Measurements from ENCODE around the gene PRKRA. TPM values are rescaled to one million over a fixed set of nuclear protein-coding genes. Genes with fewer than 3 reads are reported as not detected.
A peak's percentile ranks its signal among the peaks of the same experiment; 100 is the strongest.

The PRKRA gene
- total RNA-seq, 4 donors from 2014 or later, result 37.3 to 52.1 (median 45.5) TPM

GRCh38 chr2:178452334-178452733 lies 1.4 kb upstream of the PRKRA start:
- Histone ChIP-seq H3K27me3 (no peaks in the 10 kb centered on the region), H3K9me3 (no peaks in the 10 kb centered on the region), H3K4me1 (peaks cover 0 to 32% (median 16%) of the 10 kb centered on the region in 4 donors), H3K36me3 (peaks cover 0 to 13% (median 0%) of the 10 kb centered on the region in 3 donors), H3K27ac (peak overlapping the region in 2 of 4 donors; percentile 96 to 99), H3K4me3 (no peak overlapping the region)
- no peak for DNase-seq (ENCODE audit: low spot score in 2 of 2)
- TF ChIP-seq EP300 (IDR thresholded peaks at IDR 0.05), result no peak
- TF ChIP-seq, protein P1, sequence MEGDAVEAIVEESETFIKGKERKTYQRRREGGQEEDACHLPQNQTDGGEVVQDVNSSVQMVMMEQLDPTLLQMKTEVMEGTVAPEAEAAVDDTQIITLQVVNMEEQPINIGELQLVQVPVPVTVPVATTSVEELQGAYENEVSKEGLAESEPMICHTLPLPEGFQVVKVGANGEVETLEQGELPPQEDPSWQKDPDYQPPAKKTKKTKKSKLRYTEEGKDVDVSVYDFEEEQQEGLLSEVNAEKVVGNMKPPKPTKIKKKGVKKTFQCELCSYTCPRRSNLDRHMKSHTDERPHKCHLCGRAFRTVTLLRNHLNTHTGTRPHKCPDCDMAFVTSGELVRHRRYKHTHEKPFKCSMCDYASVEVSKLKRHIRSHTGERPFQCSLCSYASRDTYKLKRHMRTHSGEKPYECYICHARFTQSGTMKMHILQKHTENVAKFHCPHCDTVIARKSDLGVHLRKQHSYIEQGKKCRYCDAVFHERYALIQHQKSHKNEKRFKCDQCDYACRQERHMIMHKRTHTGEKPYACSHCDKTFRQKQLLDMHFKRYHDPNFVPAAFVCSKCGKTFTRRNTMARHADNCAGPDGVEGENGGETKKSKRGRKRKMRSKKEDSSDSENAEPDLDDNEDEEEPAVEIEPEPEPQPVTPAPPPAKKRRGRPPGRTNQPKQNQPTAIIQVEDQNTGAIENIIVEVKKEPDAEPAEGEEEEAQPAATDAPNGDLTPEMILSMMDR (IDR thresholded peaks at IDR 0.05), result no peak
- TF ChIP-seq POLR2A (IDR thresholded peaks at IDR 0.05), result no peak
- WGBS, 2 donors, result 93 to 95% methylated on average over 2 of the region's 2 CpGs

DNA sequence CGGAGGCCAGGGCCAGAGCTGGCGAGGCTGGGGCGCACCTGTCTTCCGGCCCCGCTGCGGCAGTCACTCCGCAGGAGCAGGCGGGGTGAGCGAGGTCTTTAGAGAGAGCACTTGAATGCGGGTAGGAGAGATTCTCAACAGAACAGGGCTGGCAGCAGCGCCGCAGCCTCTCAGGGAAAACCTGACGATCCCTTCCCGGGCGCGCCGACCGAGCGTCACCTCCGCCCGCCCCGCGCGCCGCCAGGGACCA lies 526 bp downstream of the PRKRA start:
- peak in 1 of 2 donors; percentile 30 for DNase-seq (ENCODE audit: low spot score in 2 of 2)
- Histone ChIP-seq H3K4me1 (peaks cover 0 to 32% (median 16%) of the 10 kb centered on the region in 4 donors), H3K27me3 (no peaks in the 10 kb centered on the region), H3K36me3 (peaks cover 0 to 28% (median 6%) of the 10 kb centered on the region in 3 donors), H3K27ac (peak overlapping the region; percentile 96 to 99 (median 98)), H3K4me3 (peak overlapping the region; percentile 78 to 99 (median 92)), H3K9me3 (no peaks in the 10 kb centered on the region)
- 0% methylated on average over 6 to 9 of the region's 25 CpGs for WGBS, 2 donors
- no peak for TF ChIP-seq EP300 (IDR thresholded peaks at IDR 0.05)
- TF ChIP-seq POLR2A (IDR thresholded peaks at IDR 0.05), result no peak
- TF ChIP-seq, protein P1 (IDR thresholded peaks at IDR 0.05), result no peak

GRCh38 chr2:178449700-178450523 lies 1.1 kb downstream of the PRKRA start:
- WGBS, 2 donors, result 4 to 6% methylated on average over 16 to 18 of the region's 18 CpGs
- Histone ChIP-seq H3K27me3 (no peaks in the 10 kb centered on the region), H3K4me1 (peaks cover 0 to 32% (median 16%) of the 10 kb centered on the region in 4 donors), H3K9me3 (no peaks in the 10 kb centered on the region), H3K4me3 (peak overlapping the region; percentile 78 to 99 (median 92)), H3K27ac (peak overlapping the region; percentile 96 to 99 (median 98)), H3K36me3 (peaks cover 0 to 33% (median 6%) of the 10 kb centered on the region in 3 donors)
- no peak for DNase-seq (ENCODE audit: low spot score in 2 of 2)
- TF ChIP-seq POLR2A (IDR thresholded peaks at IDR 0.05) (no peak), EP300 (IDR thresholded peaks at IDR 0.05) (no peak)
- TF ChIP-seq, protein P1 (IDR thresholded peaks at IDR 0.05), result no peak

DNA sequence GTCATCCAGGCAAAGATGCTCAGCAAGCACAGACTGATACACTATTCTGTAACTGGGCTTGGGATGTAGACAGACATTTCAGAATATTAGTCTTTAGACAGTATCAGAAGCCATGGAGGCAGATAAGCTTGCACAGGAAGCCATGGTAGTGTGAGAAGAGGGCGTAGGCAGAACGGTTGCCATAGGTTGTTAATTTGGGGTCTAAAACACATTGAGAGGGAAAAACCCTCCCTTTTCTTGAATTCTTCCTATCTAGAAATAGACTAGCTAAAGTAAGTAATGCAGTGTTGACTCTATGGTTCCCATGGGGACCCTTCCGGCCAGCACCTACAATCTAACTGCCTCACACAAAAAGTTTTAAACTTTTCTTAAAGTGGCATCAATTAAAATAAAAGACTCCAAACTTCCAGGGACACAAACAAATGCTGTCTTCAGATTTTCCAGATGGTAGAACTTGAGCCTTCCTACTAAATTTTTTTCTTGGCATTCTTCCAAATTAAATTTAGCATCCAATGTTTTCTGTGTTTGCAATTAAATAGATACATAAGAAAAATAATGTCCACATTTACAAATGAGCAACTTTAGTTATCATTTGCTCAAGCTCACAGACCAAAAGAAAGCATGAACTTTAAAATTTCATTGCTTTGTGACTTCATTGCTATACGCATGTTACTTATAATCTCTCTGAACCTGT lies 1.9 kb downstream of the PRKRA start:
- TF ChIP-seq, protein P1 (IDR thresholded peaks at IDR 0.05), result no peak
- TF ChIP-seq POLR2A (IDR thresholded peaks at IDR 0.05) (no peak), EP300 (IDR thresholded peaks at IDR 0.05) (no peak)
- peak overlapping the region in 2 of 4 donors; percentile 96 to 99 for H3K27ac ChIP-seq
- peaks cover 0 to 38% (median 6%) of the 10 kb centered on the region in 3 donors for H3K36me3 ChIP-seq
- peaks cover 0 to 32% (median 16%) of the 10 kb centered on the region in 4 donors for H3K4me1 ChIP-seq
- peak overlapping the region in 2 of 4 donors; percentile 78 to 99 for H3K4me3 ChIP-seq
- WGBS, 2 donors, result 41 to 61% methylated on average over 4 of the region's 4 CpGs
- DNase-seq (ENCODE audit: low spot score in 2 of 2), result no peak
- H3K9me3 ChIP-seq, result no peaks in the 10 kb centered on the region
- no peaks in the 10 kb centered on the region for H3K27me3 ChIP-seq

GRCh38 chr2:178441426-178441825 lies 9.5 kb downstream of the PRKRA start:
- H3K36me3 ChIP-seq, result peaks cover 0 to 94% (median 14%) of the 10 kb centered on the region in 3 donors

More at GRCh38 chr2:178441426-178441825, 9.5 kb downstream of the PRKRA start:
- no peak overlapping the region for H3K27ac ChIP-seq
- H3K27me3 ChIP-seq, result no peaks in the 10 kb centered on the region
- DNase-seq (ENCODE audit: low spot score in 2 of 2), result no peak
- H3K4me3 ChIP-seq, result no peak overlapping the region
- WGBS, 2 donors, result 85 to 87% methylated on average over 2 of the region's 2 CpGs
- no peaks in the 10 kb centered on the region for H3K4me1 ChIP-seq
- H3K9me3 ChIP-seq, result no peaks in the 10 kb centered on the region
- TF ChIP-seq EP300 (IDR thresholded peaks at IDR 0.05) (no peak), POLR2A (IDR thresholded peaks at IDR 0.05) (no peak)
- TF ChIP-seq, protein P1 (IDR thresholded peaks at IDR 0.05), result no peak

Data from tibial nerve (tissue), 4 donors.